ENCODE data around the gene MAB21L4. TPM values are rescaled to one million over a fixed set of nuclear protein-coding genes. Genes with fewer than 3 reads are reported as not detected.

Gene MAB21L4
- total and polyA plus RNA-seq, 2 donors (not counting 3 experiments of a cell fraction or from before 2014, with no cell fraction given): not detected

- Histone ChIP-seq H4K20me1 (replicated peaks; ENCODE audit: control insufficient read depth, extremely low read depth, insufficient read depth, low read length) (no peaks in the 10 kb centered on the region), H3K4me3 (replicated peaks in 1 of 3; ENCODE audit: insufficient read depth in 1 of 3, low read depth in 1 of 3, low read length in 3 of 3) (no peak overlapping the region), H2AFZ (ENCODE audit: low read depth, low read length) (no peak overlapping the region), H3K36me3 (ENCODE audit: control insufficient read depth in 2 of 2, extremely low read depth in 1 of 2, insufficient read depth in 2 of 2, low read length in 2 of 2) (no peaks in the 10 kb centered on the region), H3K4me2 (ENCODE audit: insufficient read depth, low read length) (no peak overlapping the region), H3K27ac (ENCODE audit: insufficient read depth, low read depth, low read length) (no peak overlapping the region), H3K9me1 (replicated peaks; ENCODE audit: control insufficient read depth, extremely low read depth, insufficient read depth, low read length) (no peaks in the 10 kb centered on the region), H3K9ac (replicated peaks; ENCODE audit: extremely low read depth, insufficient read depth, low read length) (no peak overlapping the region), H3K27me3 (ENCODE audit: control insufficient read depth in 2 of 2, insufficient read depth in 2 of 2, low read length in 2 of 2) (peaks cover 3 to 25% of the 10 kb centered on the region in 2 experiments), H3K79me2 (ENCODE audit: control insufficient read depth, insufficient read depth, low read length) (no peaks in the 10 kb centered on the region), H3K4me1 (ENCODE audit: control insufficient read depth, extremely low read depth, insufficient read depth, low read length) (no peaks in the 10 kb centered on the region), H3K9me3 (replicated peaks; ENCODE audit: control insufficient read depth, insufficient read depth, low read length) (no peaks in the 10 kb centered on the region)
- no peak for TF ChIP-seq JUN (IDR thresholded peaks at IDR 0.05; ENCODE audit: borderline replicate concordance, insufficient read depth, insufficient read length, low read depth)
- TF ChIP-seq CTCF (IDR thresholded peaks at IDR 0.05; ENCODE audit: extremely low read depth in 1 of 2, insufficient read depth in 1 of 2, low read depth in 1 of 2, low read length in 2 of 2): no peak
- FAIRE-seq (no peak), DNase-seq (ENCODE audit: low read depth, low spot score) (no peak)
- CTCF ChIA-PET: no interaction called here
- intact Hi-C loops (cut with micrococcal nuclease): no loop called here
- POLR2A ChIA-PET: no interaction called here
- dilution Hi-C loops (cut with MboI; ENCODE audit: extremely low pct_ligation_motif_present, low sequenced_read_pairs): no loop called here
- BruUV-seq (replicated peaks): no TSS peak
Observed at GRCh38 chr2:240935103-240935876, 39.3 kb upstream of the MAB21L4 start.

GRCh38 chr2:240934701-240935102 lies 38.7 kb upstream of the MAB21L4 start:
- BruUV-seq (replicated peaks): no TSS peak
- POLR2A ChIA-PET: no interaction called here
- Histone ChIP-seq H2AFZ (ENCODE audit: low read depth, low read length) (no peak overlapping the region), H3K4me1 (ENCODE audit: control insufficient read depth, extremely low read depth, insufficient read depth, low read length) (no peaks in the 10 kb centered on the region), H3K9ac (replicated peaks; ENCODE audit: extremely low read depth, insufficient read depth, low read length) (no peak overlapping the region), H3K4me3 (replicated peaks in 1 of 3; ENCODE audit: insufficient read depth in 1 of 3, low read depth in 1 of 3, low read length in 3 of 3) (no peak overlapping the region), H3K27me3 (ENCODE audit: control insufficient read depth in 2 of 2, insufficient read depth in 2 of 2, low read length in 2 of 2) (peaks cover 3 to 19% of the 10 kb centered on the region in 2 experiments), H3K4me2 (ENCODE audit: insufficient read depth, low read length) (no peak overlapping the region), H3K9me1 (replicated peaks; ENCODE audit: control insufficient read depth, extremely low read depth, insufficient read depth, low read length) (no peaks in the 10 kb centered on the region), H4K20me1 (replicated peaks; ENCODE audit: control insufficient read depth, extremely low read depth, insufficient read depth, low read length) (no peaks in the 10 kb centered on the region), H3K36me3 (ENCODE audit: control insufficient read depth in 2 of 2, extremely low read depth in 1 of 2, insufficient read depth in 2 of 2, low read length in 2 of 2) (no peaks in the 10 kb centered on the region), H3K9me3 (replicated peaks; ENCODE audit: control insufficient read depth, insufficient read depth, low read length) (no peaks in the 10 kb centered on the region), H3K79me2 (ENCODE audit: control insufficient read depth, insufficient read depth, low read length) (no peaks in the 10 kb centered on the region), H3K27ac (ENCODE audit: insufficient read depth, low read depth, low read length) (no peak overlapping the region)
- intact Hi-C loops (cut with micrococcal nuclease): no loop called here
- DNase-seq (ENCODE audit: low read depth, low spot score): no peak
- dilution Hi-C loops (cut with MboI; ENCODE audit: extremely low pct_ligation_motif_present, low sequenced_read_pairs): no loop called here
- FAIRE-seq: no peak
- CTCF ChIA-PET: no interaction called here
- TF ChIP-seq POLR2AphosphoS5 (IDR thresholded peaks at IDR 0.05; ENCODE audit: insufficient read depth, low read depth, low read length) (no peak), POLR2A (IDR thresholded peaks at IDR 0.05; ENCODE audit: low read depth, low read length) (no peak), GATA2 (IDR thresholded peaks at IDR 0.05; ENCODE audit: insufficient read depth, insufficient read length, low read depth, low read length) (no peak), FOS (IDR thresholded peaks at IDR 0.05; ENCODE audit: borderline replicate concordance, insufficient read depth, low read length) (no peak), JUN (IDR thresholded peaks at IDR 0.05; ENCODE audit: borderline replicate concordance, insufficient read depth, insufficient read length, low read depth) (no peak), MYC (IDR thresholded peaks at IDR 0.05; ENCODE audit: low read depth, low read length) (no peak), EZH2 (IDR thresholded peaks at IDR 0.05; ENCODE audit: borderline replicate concordance, low read depth, low read length, severe bottlenecking) (no peak), CTCF (IDR thresholded peaks at IDR 0.05; ENCODE audit: extremely low read depth in 1 of 2, insufficient read depth in 1 of 2, low read depth in 1 of 2, low read length in 2 of 2) (no peak), MAX (IDR thresholded peaks at IDR 0.05; ENCODE audit: insufficient read depth, insufficient read length) (no peak)

Measured in endothelial cell of umbilical vein (primary cell).